ENCODE data around the gene USP48.

DNA sequence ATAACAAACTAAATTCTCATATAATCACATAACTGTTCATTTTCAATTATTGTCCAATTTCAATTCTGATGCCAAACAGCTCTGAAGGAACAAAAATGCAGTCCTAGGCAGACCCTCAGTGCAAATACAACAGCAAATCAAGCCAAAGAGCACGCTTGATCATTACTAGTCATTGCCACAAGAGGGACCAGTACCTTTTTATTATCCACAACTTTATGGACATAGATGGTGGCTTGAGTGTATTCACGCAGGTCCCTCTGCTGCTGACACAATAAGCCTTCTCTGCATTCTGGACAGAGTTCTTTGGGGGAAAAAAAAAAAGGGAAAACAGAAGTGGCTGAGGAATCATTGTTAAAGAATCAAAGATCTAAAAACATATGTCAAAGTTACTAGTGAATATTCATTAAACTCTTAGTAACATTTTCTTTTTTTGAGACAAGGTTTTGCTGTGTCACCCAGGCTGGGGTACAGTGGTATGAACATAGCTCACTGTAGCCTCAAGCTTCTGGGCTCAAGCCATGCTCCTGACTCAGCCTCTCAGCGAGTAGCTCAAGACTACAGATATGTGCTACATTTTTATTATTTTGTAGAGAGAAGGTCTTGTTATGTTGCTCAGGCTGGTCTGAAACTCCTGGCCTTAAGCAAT lies 79.5 kb downstream of the USP48 start:
- no peak for TF ChIP-seq CTCF (IDR thresholded peaks at IDR 0.05)
- TF ChIP-seq POLR2A (IDR thresholded peaks at IDR 0.05) = no peak
- TF ChIP-seq POLR2AphosphoS5 (IDR thresholded peaks at IDR 0.05) = no peak
